RCC 7860 (cell line): ENCODE data around the gene DGCR8.

Source experiments
- DNase-seq: peaks from one replicate; pipeline ENCODE4 v3.0.0-alpha.2; 2015; ENCODE audit warnings: low spot score
- FAIRE-seq: peaks from 2 replicates; lab custom pipeline; 2012; peaks lifted over from hg19 to GRCh38; lab: Jason Lieb, UNC

Gene DGCR8

GRCh38 chr22:20121856-20122415 lies 41.9 kb downstream of the DGCR8 start:
- DNase-seq (no peak), FAIRE-seq (no peak)

GRCh38 chr22:20123366-20124082 lies 43.5 kb downstream of the DGCR8 start:
- DNase-seq, result no peak
- no peak for FAIRE-seq

- FAIRE-seq, result no peak
- DNase-seq, result no peak
These were observed 44.2 kb downstream of the DGCR8 start for GRCh38 chr22:20124083-20124787.

- no peak for DNase-seq
- FAIRE-seq, result no peak
These were observed 45.4 kb downstream of the DGCR8 start for GRCh38 chr22:20125201-20126174.

- DNase-seq (no peak), FAIRE-seq (no peak)
These were observed 46.4 kb downstream of the DGCR8 start for GRCh38 chr22:20126284-20127029.

GRCh38 chr22:20127318-20127868 lies 47.4 kb downstream of the DGCR8 start:
- no peak for DNase-seq
- FAIRE-seq, result no peak

- DNase-seq (no peak), FAIRE-seq (no peak)
These were observed 48.0 kb downstream of the DGCR8 start for GRCh38 chr22:20127869-20128618.

GRCh38 chr22:20128619-20128901 lies 48.5 kb downstream of the DGCR8 start:
- FAIRE-seq (no peak), DNase-seq (no peak)

- no peak for DNase-seq
These were observed 49.1 kb downstream of the DGCR8 start for GRCh38 chr22:20128902-20129746.

GRCh38 chr22:20129747-20130014 lies 49.6 kb downstream of the DGCR8 start:
- DNase-seq, result no peak
- no peak for FAIRE-seq

More at GRCh38 chr22:20128902-20129746, 49.1 kb downstream of the DGCR8 start:
- FAIRE-seq, result no peak

GRCh38 chr22:20130319-20130718 lies 50.3 kb downstream of the DGCR8 start:
- FAIRE-seq (no peak), DNase-seq (no peak)

- DNase-seq (no peak), FAIRE-seq (no peak)
These were observed 50.9 kb downstream of the DGCR8 start for GRCh38 chr22:20130731-20131596.

- DNase-seq (no peak), FAIRE-seq (no peak)
These were observed 51.5 kb downstream of the DGCR8 start, which contains the start of gene ZDHHC8 for GRCh38 chr22:20131597-20131858. Gene ZDHHC8 (plus strand): TSS chr22:20131804. CDS start chr22:20131948, 144 bp downstream.

GRCh38 chr22:20131859-20132685 lies 52.0 kb downstream of the DGCR8 start:
- FAIRE-seq (no peak), DNase-seq (no peak)

- FAIRE-seq, result no peak
- DNase-seq, result no peak
These were observed 52.7 kb downstream of the DGCR8 start for GRCh38 chr22:20132686-20133246.

- no peak for FAIRE-seq
- no peak for DNase-seq
These were observed 54.0 kb downstream of the DGCR8 start for GRCh38 chr22:20133930-20134549.
